Psoas muscle (tissue), 8 donors: ENCODE results near the gene NDUFA5. TPM values are rescaled to one million over a fixed set of nuclear protein-coding genes. Genes with fewer than 3 reads are reported as not detected.

Experiments
- ATAC-seq, 4 donors: fragments of 200-7000 bp; cut with Tn5 transposase; one replicate each; pipeline ENCODE4 v1.9.1; 2020; ENCODE audit warnings: moderate library complexity in 3 of 4, mild to moderate bottlenecking in 2 of 4
- DNase-seq, 2 donors: peaks; one replicate each; pipeline ENCODE4 v3.0.0-alpha.2; 2020
- H3K27ac ChIP-seq: fragments of 200-600 bp; one replicate; pipeline ENCODE4 v1.8.0; 2022
- H3K27me3 ChIP-seq, 3 donors: fragments of 200-600 bp in 1 of 3; one replicate each; pipeline versions ENCODE4 v1.6.1 to v1.8.0; 2013 to 2022; ENCODE audit warnings: low read length in 2 of 3, mild to moderate bottlenecking in 2 of 3, moderate library complexity in 1 of 3; ENCODE audit not compliant: insufficient read depth in 3 of 3
- H3K36me3 ChIP-seq, 2 donors: fragments of 200-600 bp in 1 of 2; one replicate each; pipeline versions ENCODE4 v1.6.1 to v1.8.0; 2013 to 2022; ENCODE audit warnings: low read depth in 1 of 2, mild to moderate bottlenecking in 1 of 2, moderate library complexity in 1 of 2; ENCODE audit not compliant: insufficient read depth in 1 of 2
- H3K4me1 ChIP-seq: fragments of 200-600 bp; one replicate; pipeline ENCODE4 v1.8.0; 2022
- H3K4me3 ChIP-seq: fragments of 200-600 bp; one replicate; pipeline ENCODE4 v1.8.0; 2022; ENCODE audit warnings: mild to moderate bottlenecking
- H3K9me3 ChIP-seq: fragments of 200-600 bp; one replicate; pipeline ENCODE4 v1.8.0; 2022
- CTCF ChIP-seq: fragments of 200-600 bp; IDR thresholded peaks from one replicate; pipeline ENCODE4 v1.8.0; 2022; ENCODE audit warnings: antibody characterized with exemption
- WGBS, 3 donors: extraction: QIAGEN DNeasy Blood & Tissue Kit; methylation state at CpG; one replicate each; pipeline versions ENCODE4 v1.1.6 to v1.1.7; 2013; 5-methylcytosine and 5-hydroxymethylcytosine counted together
- intact Hi-C, 2 donors: fragments of 100-400 bp; cut with DNase I; formaldehyde crosslinking; loops; one replicate each; pipeline versions ENCODE4 v1.11.0 to v1.14.2; 2022
- polyA plus RNA-seq, 3 donors: library from polyadenylated mRNA; stranded (reverse); fragments of 200-250 nt; gene quantifications; one replicate each; pipeline ENCODE4 v1.2.3, GENCODE V29; 2013
- total RNA-seq, 4 donors: library from RNA; stranded (reverse); fragmentation: NEBNext Ultra II Directional in 2 of 4; extraction: Animal tissue kit (Norgen Biotek cat#: 25700) in 2 of 4; gene quantifications; one replicate each; pipeline versions ENCODE4 v1.2.1 to v1.2.4, GENCODE V29; 2021 to 2023
- donor health status: healthy with polysubstance abuse.
- donor health status: DM: no; HTN: no; CAD: no; lungs with moderate emphysema.
- donor health status: Bipolar disorder and iron deficiency.
- donor health status: healthy.
- donor health status: DM: yes; HTN: yes; CAD: no.
- donor health status: DM: no; HTN: no; CAD: no.
- donor health status: DM: no; HTN: no; CAD: no.
- donor health status: DM: yes; HTN: yes; CAD: no.

Gene NDUFA5
- total and polyA plus RNA-seq, 7 donors, result 99.2 to 234 (median 183) TPM

GRCh38 chr7:123570390-123571182 is 13.0 kb upstream of the NDUFA5 start:
- intact Hi-C loops, result no loop called here
- H3K27me3 ChIP-seq, result no peaks in the 10 kb centered on the region
- no peak for ATAC-seq
- TF ChIP-seq CTCF, result no peak
- H3K4me3 ChIP-seq, result no peak overlapping the region
- H3K9me3 ChIP-seq, result no peaks in the 10 kb centered on the region
- H3K4me1 ChIP-seq, result no peaks in the 10 kb centered on the region
- WGBS, 3 donors, result 59 to 63% (median 60%) methylated on average over 4 of the region's 4 CpGs
- no peaks in the 10 kb centered on the region for H3K36me3 ChIP-seq
- no peak for DNase-seq
- no peak overlapping the region for H3K27ac ChIP-seq

- Histone ChIP-seq H3K4me3 (no peak overlapping the region), H3K4me1 (no peaks in the 10 kb centered on the region), H3K36me3 (no peaks in the 10 kb centered on the region), H3K27me3 (no peaks in the 10 kb centered on the region), H3K9me3 (no peaks in the 10 kb centered on the region), H3K27ac (no peak overlapping the region)
- ATAC-seq, result no peak
- WGBS, 3 donors, result 29 to 32% (median 30%) methylated on average over 2 of the region's 2 CpGs
- no peak for TF ChIP-seq CTCF
- no peak for DNase-seq
- intact Hi-C loops, result loop anchor here in 1 of 2 donors (10.0 kb wide), 1 partner anchor 295 kb away; no protein-coding TSS in a partner anchor
Observed at GRCh38 chr7:123569352-123570010, 11.9 kb upstream of the NDUFA5 start.

- no peak for TF ChIP-seq CTCF
- no peak overlapping the region for H3K27ac ChIP-seq
- no peak overlapping the region for H3K4me3 ChIP-seq
- intact Hi-C loops, result loop anchor here in 1 of 2 donors (10.0 kb wide), 1 partner anchor 303 kb away; no protein-coding TSS in a partner anchor
- H3K27me3 ChIP-seq, result no peaks in the 10 kb centered on the region
- DNase-seq (no peak), ATAC-seq (no peak)
- H3K4me1 ChIP-seq, result no peaks in the 10 kb centered on the region
- H3K36me3 ChIP-seq, result no peaks in the 10 kb centered on the region
- no peaks in the 10 kb centered on the region for H3K9me3 ChIP-seq
Observed at GRCh38 chr7:123562121-123562520, 4.5 kb upstream of the NDUFA5 start.

GRCh38 chr7:123558289-123558874 is 764 bp upstream of the NDUFA5 start:
- no peaks in the 10 kb centered on the region for H3K9me3 ChIP-seq
- 35 to 44% (median 36%) methylated on average over 4 of the region's 4 CpGs for WGBS, 3 donors

More at GRCh38 chr7:123558289-123558874, 764 bp upstream of the NDUFA5 start:
- Histone ChIP-seq H3K36me3 (peaks cover 0 to 24% of the 10 kb centered on the region in 2 donors), H3K27ac (peak overlapping the region; percentile 96), H3K4me1 (peaks cover 34% of the 10 kb centered on the region), H3K4me3 (peak overlapping the region; percentile 96), H3K27me3 (no peaks in the 10 kb centered on the region)
- intact Hi-C loops, result no loop called here
- TF ChIP-seq CTCF, result no peak
- DNase-seq (no peak), ATAC-seq (no peak)
